Uterine smooth muscle cell (primary cell): ENCODE results near the gene OSBPL7. TPM values are rescaled to one million over a fixed set of nuclear protein-coding genes. Genes with fewer than 3 reads are reported as not detected.

Experiments
- total RNA-seq: library from RNA; depleted of rRNA; stranded (reverse); fragments of >200 nt; gene quantifications from 2 replicates; pipeline ENCODE4 v1.2.3, GENCODE V29; 2014

The OSBPL7 gene, protein sequence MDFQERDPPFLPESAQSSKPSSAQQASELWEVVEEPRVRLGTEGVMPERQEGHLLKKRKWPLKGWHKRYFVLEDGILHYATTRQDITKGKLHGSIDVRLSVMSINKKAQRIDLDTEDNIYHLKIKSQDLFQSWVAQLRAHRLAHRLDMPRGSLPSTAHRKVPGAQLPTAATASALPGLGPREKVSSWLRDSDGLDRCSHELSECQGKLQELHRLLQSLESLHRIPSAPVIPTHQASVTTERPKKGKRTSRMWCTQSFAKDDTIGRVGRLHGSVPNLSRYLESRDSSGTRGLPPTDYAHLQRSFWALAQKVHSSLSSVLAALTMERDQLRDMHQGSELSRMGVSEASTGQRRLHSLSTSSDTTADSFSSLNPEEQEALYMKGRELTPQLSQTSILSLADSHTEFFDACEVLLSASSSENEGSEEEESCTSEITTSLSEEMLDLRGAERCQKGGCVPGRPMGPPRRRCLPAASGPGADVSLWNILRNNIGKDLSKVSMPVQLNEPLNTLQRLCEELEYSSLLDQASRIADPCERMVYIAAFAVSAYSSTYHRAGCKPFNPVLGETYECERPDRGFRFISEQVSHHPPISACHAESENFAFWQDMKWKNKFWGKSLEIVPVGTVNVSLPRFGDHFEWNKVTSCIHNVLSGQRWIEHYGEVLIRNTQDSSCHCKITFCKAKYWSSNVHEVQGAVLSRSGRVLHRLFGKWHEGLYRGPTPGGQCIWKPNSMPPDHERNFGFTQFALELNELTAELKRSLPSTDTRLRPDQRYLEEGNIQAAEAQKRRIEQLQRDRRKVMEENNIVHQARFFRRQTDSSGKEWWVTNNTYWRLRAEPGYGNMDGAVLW
- total RNA-seq, result 7.0 and 9.5 TPM in 2 replicates

DNA sequence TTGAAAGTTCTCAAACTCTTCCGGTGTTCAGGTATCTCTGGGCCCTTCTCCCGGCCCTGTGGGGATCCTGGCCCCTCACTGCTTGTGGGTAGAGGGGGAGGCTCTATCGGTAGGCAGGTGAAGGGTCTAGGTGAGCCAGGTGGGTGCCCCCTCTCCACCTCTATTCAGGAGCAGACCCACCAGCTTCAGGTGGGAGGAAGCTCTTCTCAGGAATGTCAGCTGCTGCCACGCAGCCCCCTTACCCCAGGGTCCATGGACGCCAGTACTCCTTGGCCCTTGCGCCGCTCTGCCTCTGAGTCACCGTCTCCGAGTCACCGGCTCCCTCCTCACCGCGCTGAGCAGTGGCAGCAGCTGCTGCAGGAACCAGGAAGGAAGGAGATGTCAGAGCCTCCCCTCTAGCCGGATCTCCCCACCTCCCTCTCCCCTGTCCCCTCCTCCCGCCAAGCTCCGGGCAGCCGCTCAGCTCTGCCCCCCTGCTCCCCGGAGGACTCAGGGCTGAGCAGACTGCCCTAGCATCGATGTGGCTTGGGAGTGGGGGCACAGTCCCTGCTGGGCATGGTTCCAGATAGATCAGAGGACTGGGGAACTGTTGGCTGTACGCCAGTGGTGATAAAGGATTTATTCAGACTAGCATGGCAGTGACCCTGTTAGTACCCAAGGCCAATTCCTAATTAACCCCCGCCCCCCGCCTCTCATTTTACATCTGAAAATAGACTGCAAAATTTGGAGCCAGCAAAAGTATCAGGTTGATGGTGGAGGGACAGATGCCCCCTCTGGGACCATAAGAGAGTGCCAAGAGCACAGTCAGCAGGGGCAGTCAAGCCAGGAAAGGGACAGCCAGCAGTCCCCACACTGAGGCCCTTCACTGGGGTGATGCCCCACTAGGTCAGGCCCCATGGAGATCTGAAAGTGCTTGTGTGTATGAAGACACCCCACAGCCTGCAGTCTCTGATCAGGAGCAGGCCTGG, at the start of gene OSBPL7:
Gene OSBPL7 (minus strand): TSS at position 371 of the 968 bp plus-strand sequence. CDS start 1,516 bp downstream, outside the sequence.

DNA sequence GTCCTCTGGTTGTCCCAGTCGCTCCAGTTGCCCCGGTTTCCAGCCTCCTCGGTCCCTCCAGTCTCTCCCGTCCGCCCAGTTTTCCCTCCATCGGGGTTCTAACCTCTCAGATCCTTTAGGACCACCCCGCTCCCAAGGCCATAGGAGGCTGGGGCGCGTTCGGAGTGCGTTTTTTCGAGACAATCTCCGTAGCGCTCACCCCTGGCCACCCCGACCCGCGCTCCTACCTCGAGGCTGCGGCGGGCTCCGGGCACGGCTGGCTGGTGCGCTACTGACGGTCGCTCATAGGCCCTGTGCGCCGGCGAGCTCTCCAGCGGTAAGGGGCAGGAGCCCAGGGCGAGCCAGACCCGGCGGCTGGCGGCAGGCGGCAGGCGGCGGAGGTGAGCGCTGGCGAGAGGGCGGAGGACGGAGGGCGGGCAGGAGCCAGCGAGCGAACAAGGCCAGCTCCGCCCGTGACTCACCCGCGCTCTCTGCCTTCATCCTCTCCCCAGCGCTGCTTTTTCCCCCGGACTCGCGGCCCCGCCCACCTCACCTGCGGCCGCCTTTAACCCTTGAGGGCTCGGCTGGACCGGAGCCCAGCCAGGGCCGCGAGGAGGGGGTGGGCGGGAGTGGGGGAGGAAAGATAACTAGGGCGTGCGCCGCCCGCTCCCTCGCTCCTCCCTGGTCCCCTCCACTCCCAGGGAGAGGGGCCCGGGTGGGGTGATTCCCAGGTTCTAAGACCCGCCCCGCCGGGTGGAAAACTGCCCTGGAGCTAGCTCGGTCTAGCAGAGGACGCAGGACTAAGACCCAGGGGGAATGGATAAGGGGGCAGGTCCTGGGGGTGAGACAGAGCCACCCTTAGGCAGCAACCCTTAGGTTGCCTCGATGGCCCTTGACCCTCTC, 29.3 kb upstream of the OSBPL7 start, which contains the start of gene SP6:
Gene SP6 (minus strand): TSS at position 472 of the 882 bp plus-strand sequence. CDS start 2,734 bp downstream, outside the sequence.

DNA sequence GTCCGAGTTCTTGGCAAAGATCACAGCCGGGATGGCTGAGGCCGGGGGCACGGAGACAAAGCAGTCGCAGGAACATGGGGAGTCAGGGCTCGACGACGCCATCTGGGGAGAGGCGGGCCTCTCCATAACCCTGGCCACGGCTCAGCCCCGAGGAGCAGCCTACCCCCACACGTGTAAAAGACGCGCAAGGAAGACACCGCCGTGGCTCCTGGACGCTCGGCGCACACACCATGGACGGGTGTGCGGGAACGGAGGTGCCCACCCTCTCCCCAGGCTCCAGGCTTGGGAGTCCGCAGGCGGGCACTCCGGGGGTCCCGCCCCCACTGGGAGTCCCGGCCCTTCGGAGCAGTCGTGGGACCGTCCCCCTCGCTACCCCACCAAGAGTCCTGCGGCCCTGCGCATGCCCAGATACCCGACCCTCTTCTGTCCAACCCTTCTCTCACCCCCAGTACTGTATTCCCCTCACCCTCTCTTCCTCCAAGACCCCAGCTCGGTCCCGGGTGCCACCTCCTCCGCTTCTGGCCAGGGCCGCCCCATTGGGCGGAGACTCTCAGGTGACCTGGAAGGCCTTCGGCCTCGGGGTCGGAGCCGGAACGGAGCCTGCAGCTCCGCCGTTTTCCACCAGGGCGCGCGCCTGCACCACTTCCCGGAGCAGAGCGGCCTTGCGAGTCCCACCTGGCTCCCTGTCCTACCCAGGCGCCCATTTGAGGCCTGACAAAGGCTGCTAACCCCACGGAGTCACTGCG, 19.3 kb upstream of the OSBPL7 start, which contains the start of gene SCRN2:
Gene SCRN2 (minus strand): TSS at position 532 of the 746 bp plus-strand sequence. CDS start 430 bp downstream, at position 102.

DNA sequence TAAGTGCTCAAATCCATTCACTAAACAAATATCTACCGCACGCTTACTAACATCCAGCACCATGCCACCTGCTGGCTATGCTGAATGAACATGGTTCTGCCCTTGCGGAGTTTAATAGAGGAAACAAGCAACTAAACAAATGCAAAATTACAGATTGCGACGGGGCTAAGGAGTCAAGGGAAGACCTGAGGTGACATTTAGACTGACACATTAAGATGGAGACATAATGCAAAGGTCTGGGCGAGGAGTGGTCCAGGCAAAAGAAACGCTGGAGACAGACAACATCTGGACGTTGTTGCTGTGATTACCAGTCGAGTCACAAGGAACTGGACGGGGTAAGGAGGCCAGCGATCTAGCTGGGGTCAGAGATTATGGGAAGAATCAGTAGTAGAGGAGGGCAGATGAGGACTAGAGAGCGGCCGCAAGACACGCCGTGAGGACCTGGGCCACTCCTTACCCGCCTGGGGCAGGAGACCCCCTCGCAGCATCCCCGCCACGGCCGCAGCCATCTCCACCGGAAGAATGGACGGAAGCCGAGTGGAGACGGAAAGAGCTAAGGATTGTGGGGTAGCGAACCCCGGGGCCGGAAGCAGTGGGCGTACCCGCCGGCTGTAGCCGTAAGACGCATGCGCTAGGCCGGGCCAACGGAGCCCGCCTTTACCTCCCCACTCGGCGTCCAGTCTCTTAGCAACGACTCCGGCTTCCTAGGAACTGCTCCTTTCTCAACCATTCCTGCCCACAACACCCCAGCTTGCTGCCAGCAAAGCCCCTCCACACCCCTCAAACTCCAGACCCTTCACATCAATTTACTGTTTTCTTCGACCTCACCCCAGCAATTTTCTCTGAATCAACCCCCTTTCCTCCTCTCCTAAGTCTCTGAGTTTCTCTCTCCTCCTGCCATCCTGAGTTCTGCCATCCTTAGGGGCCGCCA, 9.7 kb upstream of the OSBPL7 start, which contains the start of the genes LRRC46 and MRPL10:
Gene LRRC46 (plus strand): TSS at position 668 of the 931 bp plus-strand sequence. CDS start 320 bp downstream, outside the sequence.
Gene MRPL10 (minus strand): TSS at position 539 of the 931 bp plus-strand sequence. CDS start 30 bp downstream, at position 509.

Other genes starting within 250 kb of the OSBPL7 start
- gene KPNB1, start 171.9 kb downstream of the OSBPL7 start, total RNA-seq, result 506 and 887 TPM in 2 replicates
- 8.7 and 11.1 TPM in 2 replicates for gene TBKBP1, start 127.6 kb downstream of the OSBPL7 start, total RNA-seq
- 0.12 and 1.4 TPM in 2 replicates for gene TBX21, start 88.6 kb downstream of the OSBPL7 start, total RNA-seq
- gene MRPL10, start 9.7 kb upstream of the OSBPL7 start, total RNA-seq, result 21.4 and 22.5 TPM in 2 replicates
- 0.11 TPM in 1 of 2 replicates, not detected in the other for gene LRRC46, start 9.9 kb upstream of the OSBPL7 start, total RNA-seq
- gene SCRN2, start 19.5 kb upstream of the OSBPL7 start, total RNA-seq, result 28.3 and 35.2 TPM in 2 replicates
- 0.11 TPM in 1 of 2 replicates, not detected in the other for gene SP6, start 29.4 kb upstream of the OSBPL7 start, total RNA-seq
- gene SP2, start 74.4 kb upstream of the OSBPL7 start, total RNA-seq, result 0.37 and 0.66 TPM in 2 replicates
- 18.4 and 31.6 TPM in 2 replicates for gene PNPO, start 119.8 kb upstream of the OSBPL7 start, total RNA-seq
- not detected in 2 replicates for gene PRR15L, start 136.1 kb upstream of the OSBPL7 start, total RNA-seq
- 94.6 and 109 TPM in 2 replicates for gene CDK5RAP3, start 149.3 kb upstream of the OSBPL7 start, total RNA-seq
- gene COPZ2, start 216.0 kb upstream of the OSBPL7 start, total RNA-seq, result 37.1 and 65.5 TPM in 2 replicates
- 129 and 241 TPM in 2 replicates for gene NFE2L1, start 226.6 kb upstream of the OSBPL7 start, total RNA-seq